Caco-2 (cell line): ENCODE data around the gene NINJ2. TPM values are rescaled to one million over a fixed set of nuclear protein-coding genes. Genes with fewer than 3 reads are reported as not detected.

ENCODE experiments used
- BruUV-seq: library from RNA; stranded (reverse); fragments of 400-500 nt; replicated peaks from 2 replicates; lab custom pipeline; 2021; lab: Mats Ljungman, UMichigan
- CTCF ChIA-PET: fragments of 300-600 bp; sonication (Branson Sonifier 250); formaldehyde crosslinking; loops from one replicate; lab custom pipeline; 2022; ENCODE audit warnings: antibody characterized with exemption; lab: Charles Lee
- POLR2A ChIA-PET: fragments of 300-600 bp; sonication (Branson Sonifier 250); formaldehyde crosslinking; loops from one replicate; lab custom pipeline; 2022; ENCODE audit warnings: antibody characterized with exemption; lab: Charles Lee
- DNase-seq, 2 experiments: peaks; one replicate each; pipeline versions ENCODE4 v3.0.0 to v3.0.0-alpha.2; 2020 to 2022
- H3K27me3 ChIP-seq: replicated peaks from 2 replicates; pipeline ENCODE4 v1.6.0; 2011; ENCODE audit warnings: low read length; ENCODE audit not compliant: control insufficient read depth, insufficient read depth
- H3K36me3 ChIP-seq: 2 replicates; pipeline ENCODE4 v1.5.1; 2011; ENCODE audit warnings: low read length; ENCODE audit not compliant: control insufficient read depth, insufficient read depth
- H3K4me1 ChIP-seq: fragments of 250-450 bp; sonication (Bioruptor Pico); 2 replicates; pipeline ENCODE4 v1.5.1; 2020; ENCODE audit warnings: mild to moderate bottlenecking
- H3K4me3 ChIP-seq: 2 replicates; pipeline ENCODE4 v1.5.1; 2011; ENCODE audit warnings: low read depth, mild to moderate bottlenecking, control low read depth, low read length
- H3K9me3 ChIP-seq: fragments of 250-450 bp; sonication (Bioruptor Pico); 2 replicates; pipeline ENCODE4 v1.5.1; 2020; ENCODE audit warnings: mild to moderate bottlenecking, moderate library complexity
- H3K27ac Mint-ChIP-seq: one replicate; pipeline ENCODE4 v1.8.0; 2022; ENCODE audit warnings: mixed read lengths; ENCODE audit not compliant: unreplicated experiment
- H3K27me3 Mint-ChIP-seq: one replicate; pipeline ENCODE4 v1.8.0; 2022; ENCODE audit warnings: mixed read lengths; ENCODE audit not compliant: insufficient read depth, unreplicated experiment
- H3K36me3 Mint-ChIP-seq: one replicate; pipeline ENCODE4 v1.8.0; 2022; ENCODE audit warnings: mild to moderate bottlenecking, mixed read lengths; ENCODE audit not compliant: insufficient read depth, unreplicated experiment
- H3K4me1 Mint-ChIP-seq: one replicate; pipeline ENCODE4 v1.8.0; 2022; ENCODE audit warnings: low read depth, mixed read lengths; ENCODE audit not compliant: unreplicated experiment
- H3K4me3 Mint-ChIP-seq: one replicate; pipeline ENCODE4 v1.8.0; 2022; ENCODE audit warnings: mild to moderate bottlenecking, moderate library complexity, mixed read lengths; ENCODE audit not compliant: unreplicated experiment
- H3K9me3 Mint-ChIP-seq: one replicate; pipeline ENCODE4 v1.8.0; 2022; ENCODE audit warnings: mixed read lengths; ENCODE audit not compliant: unreplicated experiment
- CTCF ChIP-seq, 2 experiments: fragments of 200-600 bp in 1 of 2; IDR thresholded peaks; 1 replicate in 1 of 2; 2 replicates in 1 of 2; pipeline versions ENCODE4 v1.5.1 to v1.8.0; 2011 to 2022; ENCODE audit warnings: antibody characterized with exemption in 1 of 2, control low read depth in 1 of 2, inconsistent platforms in 1 of 2, low read depth in 1 of 2, low read length in 1 of 2, mild to moderate bottlenecking in 1 of 2, moderate library complexity in 1 of 2; ENCODE audit not compliant: insufficient read depth in 1 of 2, severe bottlenecking in 1 of 2, unreplicated experiment in 1 of 2
- intact Hi-C: fragments of 100-400 bp; cut with micrococcal nuclease; formaldehyde crosslinking; loops from one replicate; pipeline ENCODE4 v1.10.0; 2022; ENCODE audit not compliant: unreplicated experiment
- total RNA-seq: library from RNA; stranded (reverse); gene quantifications from 2 replicates; pipeline ENCODE4 v1.2.3, GENCODE V29; 2022

Gene NINJ2
- total RNA-seq, 1 experiment from 2014 or later: 7.0 TPM

- intact Hi-C loops: no loop called here
- Mint-ChIP-seq H3K27me3 (no peaks in the 10 kb centered on the region), H3K9me3 (no peaks in the 10 kb centered on the region), H3K36me3 (peaks cover 8% of the 10 kb centered on the region), H3K27ac (no peak overlapping the region), H3K4me1 (peaks cover 21% of the 10 kb centered on the region), H3K4me3 (no peak overlapping the region)
- ChIA-PET CTCF (no interaction called here), POLR2A (no interaction called here)
- Histone ChIP-seq H3K4me3 (no peak overlapping the region), H3K9me3 (no peaks in the 10 kb centered on the region), H3K36me3 (no peaks in the 10 kb centered on the region; the same call in 1 of the 2 replicates), H3K27me3 (no peaks in the 10 kb centered on the region), H3K4me1 (peaks cover 13% of the 10 kb centered on the region)
- TF ChIP-seq CTCF (IDR thresholded peaks at IDR 0.05; ENCODE audit: insufficient read depth in 1 of 2, low read depth in 1 of 2, low read length in 1 of 2, severe bottlenecking in 1 of 2, unreplicated experiment in 1 of 2): no peak
- no TSS peak for BruUV-seq
- DNase-seq: no peak
Observed at GRCh38 chr12:638953-639557, 24.2 kb downstream of the NINJ2 start.

- no TSS peak for BruUV-seq
- no peak for TF ChIP-seq CTCF (IDR thresholded peaks at IDR 0.05; ENCODE audit: insufficient read depth in 1 of 2, low read depth in 1 of 2, low read length in 1 of 2, severe bottlenecking in 1 of 2, unreplicated experiment in 1 of 2)
- intact Hi-C loops: no loop called here
- Histone ChIP-seq H3K4me1 (peaks cover 26% of the 10 kb centered on the region), H3K4me3 (no peak overlapping the region), H3K9me3 (no peaks in the 10 kb centered on the region), H3K27me3 (no peaks in the 10 kb centered on the region), H3K36me3 (no peaks in the 10 kb centered on the region)
- peaks cover 16% of the 10 kb centered on the region for H3K36me3 Mint-ChIP-seq
- H3K27me3 Mint-ChIP-seq: no peaks in the 10 kb centered on the region
- H3K4me3 Mint-ChIP-seq: no peak overlapping the region
- no peak for DNase-seq
- CTCF ChIA-PET: no interaction called here
- POLR2A ChIA-PET: no interaction called here
- no peaks in the 10 kb centered on the region for H3K9me3 Mint-ChIP-seq
- H3K4me1 Mint-ChIP-seq: peaks cover 35% of the 10 kb centered on the region
- H3K27ac Mint-ChIP-seq: no peak overlapping the region
Observed at GRCh38 chr12:636632-637031, 26.6 kb downstream of the NINJ2 start.

- intact Hi-C loops: loop anchor here (2.0 kb wide), 1 partner anchor 19 kb away; no protein-coding TSS in a partner anchor
- no TSS peak for BruUV-seq
- H3K27me3 ChIP-seq: no peaks in the 10 kb centered on the region
- CTCF ChIA-PET: interaction anchor here (2.5 kb wide), 1 partner anchor 58 kb away, joined by 18 read pairs; no protein-coding TSS in a partner anchor
- H3K27me3 Mint-ChIP-seq: no peaks in the 10 kb centered on the region
- H3K4me1 Mint-ChIP-seq: peaks cover 40% of the 10 kb centered on the region
- H3K4me3 Mint-ChIP-seq: peak overlapping the region; percentile 42
- H3K4me3 ChIP-seq: no peak overlapping the region
- peaks cover 50% of the 10 kb centered on the region for H3K4me1 ChIP-seq
- no peak for DNase-seq
- peaks cover 20% of the 10 kb centered on the region for H3K36me3 Mint-ChIP-seq
- peak overlapping the region; percentile 88 for H3K27ac Mint-ChIP-seq
- H3K36me3 ChIP-seq: no peaks in the 10 kb centered on the region
- no peaks in the 10 kb centered on the region for H3K9me3 Mint-ChIP-seq
- H3K9me3 ChIP-seq: no peaks in the 10 kb centered on the region
- TF ChIP-seq CTCF (IDR thresholded peaks at IDR 0.05; ENCODE audit: insufficient read depth in 1 of 2, low read depth in 1 of 2, low read length in 1 of 2, severe bottlenecking in 1 of 2, unreplicated experiment in 1 of 2): no peak
- POLR2A ChIA-PET: interaction anchor here (1.1 kb wide), 1 partner anchor 9 kb away, joined by 3 read pairs; no protein-coding TSS in a partner anchor
Observed at GRCh38 chr12:633731-634130, 29.5 kb downstream of the NINJ2 start.
